ENCODE results near the gene SLC12A2. TPM values are rescaled to one million over a fixed set of nuclear protein-coding genes. Genes with fewer than 3 reads are reported as not detected.

SLC12A2 gene
- total and polyA plus RNA-seq, 9 of the 15 experiments (the other 6 are each of a cell fraction or from before 2014, with no cell fraction given) = 5.1 to 20.3 (median 12.6) TPM

GRCh38 chr5:128083033-128083810, at the start of gene SLC12A2 (continued):
- TF ChIP-seq, protein P1, sequence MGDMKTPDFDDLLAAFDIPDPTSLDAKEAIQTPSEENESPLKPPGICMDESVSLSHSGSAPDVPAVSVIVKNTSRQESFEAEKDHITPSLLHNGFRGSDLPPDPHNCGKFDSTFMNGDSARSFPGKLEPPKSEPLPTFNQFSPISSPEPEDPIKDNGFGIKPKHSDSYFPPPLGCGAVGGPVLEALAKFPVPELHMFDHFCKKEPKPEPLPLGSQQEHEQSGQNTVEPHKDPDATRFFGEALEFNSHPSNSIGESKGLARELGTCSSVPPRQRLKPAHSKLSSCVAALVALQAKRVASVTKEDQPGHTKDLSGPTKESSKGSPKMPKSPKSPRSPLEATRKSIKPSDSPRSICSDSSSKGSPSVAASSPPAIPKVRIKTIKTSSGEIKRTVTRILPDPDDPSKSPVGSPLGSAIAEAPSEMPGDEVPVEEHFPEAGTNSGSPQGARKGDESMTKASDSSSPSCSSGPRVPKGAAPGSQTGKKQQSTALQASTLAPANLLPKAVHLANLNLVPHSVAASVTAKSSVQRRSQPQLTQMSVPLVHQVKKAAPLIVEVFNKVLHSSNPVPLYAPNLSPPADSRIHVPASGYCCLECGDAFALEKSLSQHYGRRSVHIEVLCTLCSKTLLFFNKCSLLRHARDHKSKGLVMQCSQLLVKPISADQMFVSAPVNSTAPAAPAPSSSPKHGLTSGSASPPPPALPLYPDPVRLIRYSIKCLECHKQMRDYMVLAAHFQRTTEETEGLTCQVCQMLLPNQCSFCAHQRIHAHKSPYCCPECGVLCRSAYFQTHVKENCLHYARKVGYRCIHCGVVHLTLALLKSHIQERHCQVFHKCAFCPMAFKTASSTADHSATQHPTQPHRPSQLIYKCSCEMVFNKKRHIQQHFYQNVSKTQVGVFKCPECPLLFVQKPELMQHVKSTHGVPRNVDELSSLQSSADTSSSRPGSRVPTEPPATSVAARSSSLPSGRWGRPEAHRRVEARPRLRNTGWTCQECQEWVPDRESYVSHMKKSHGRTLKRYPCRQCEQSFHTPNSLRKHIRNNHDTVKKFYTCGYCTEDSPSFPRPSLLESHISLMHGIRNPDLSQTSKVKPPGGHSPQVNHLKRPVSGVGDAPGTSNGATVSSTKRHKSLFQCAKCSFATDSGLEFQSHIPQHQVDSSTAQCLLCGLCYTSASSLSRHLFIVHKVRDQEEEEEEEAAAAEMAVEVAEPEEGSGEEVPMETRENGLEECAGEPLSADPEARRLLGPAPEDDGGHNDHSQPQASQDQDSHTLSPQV (IDR thresholded peaks at IDR 0.05) = no peak; the same call in 1 of the 2 replicates
- TF ChIP-seq KHSRP (IDR thresholded peaks at IDR 0.05) (no peak), RAD51 (IDR thresholded peaks at IDR 0.05; ENCODE audit: borderline replicate concordance, low read depth) (no peak), SIN3A (IDR thresholded peaks at IDR 0.05; ENCODE audit: borderline replicate concordance in 2 of 2, control insufficient read depth in 1 of 2, low read depth in 2 of 2, low read length in 2 of 2) (no peak; a peak in 1 of 4 replicates), NRF1 (conservative IDR thresholded peaks at IDR 0.05 in 1 of 2, IDR thresholded peaks at IDR 0.05 in 1 of 2) (peak; percentile 60 to 72), RHOXF2B (CRISPR knock-in tag; conservative IDR thresholded peaks at IDR 0.05) (no peak), HMG20B (CRISPR knock-in tag; IDR thresholded peaks at IDR 0.05) (no peak), ELK3 (CRISPR knock-in tag; IDR thresholded peaks at IDR 0.05) (no peak), CEBPB (tag; IDR thresholded peaks at IDR 0.05) (no peak), TAL1 (IDR thresholded peaks at IDR 0.05) (no peak), HDAC2 (IDR thresholded peaks at IDR 0.05) (no peak; the same call in 1 of the 2 replicates), GTF2A2 (tag; IDR thresholded peaks at IDR 0.05) (no peak), PTTG1 (tag; IDR thresholded peaks at IDR 0.05; ENCODE audit: low read depth) (no peak), ZBTB12 (CRISPR knock-in tag; IDR thresholded peaks at IDR 0.05) (no peak), ETV6 (IDR thresholded peaks at IDR 0.05; ENCODE audit: borderline replicate concordance in 1 of 2, low read depth in 2 of 2, low read length in 1 of 2) (no peak), ETV6 (CRISPR knock-in tag; IDR thresholded peaks at IDR 0.05; ENCODE audit: borderline replicate concordance) (no peak), HNRNPUL1 (IDR thresholded peaks at IDR 0.05; ENCODE audit: low read length) (no peak), NFYB (IDR thresholded peaks at IDR 0.05; ENCODE audit: extremely low read depth, insufficient read length) (no peak), C11orf30 (IDR thresholded peaks at IDR 0.05; ENCODE audit: low read depth) (no peak)
- TF ChIP-seq, protein P2, sequence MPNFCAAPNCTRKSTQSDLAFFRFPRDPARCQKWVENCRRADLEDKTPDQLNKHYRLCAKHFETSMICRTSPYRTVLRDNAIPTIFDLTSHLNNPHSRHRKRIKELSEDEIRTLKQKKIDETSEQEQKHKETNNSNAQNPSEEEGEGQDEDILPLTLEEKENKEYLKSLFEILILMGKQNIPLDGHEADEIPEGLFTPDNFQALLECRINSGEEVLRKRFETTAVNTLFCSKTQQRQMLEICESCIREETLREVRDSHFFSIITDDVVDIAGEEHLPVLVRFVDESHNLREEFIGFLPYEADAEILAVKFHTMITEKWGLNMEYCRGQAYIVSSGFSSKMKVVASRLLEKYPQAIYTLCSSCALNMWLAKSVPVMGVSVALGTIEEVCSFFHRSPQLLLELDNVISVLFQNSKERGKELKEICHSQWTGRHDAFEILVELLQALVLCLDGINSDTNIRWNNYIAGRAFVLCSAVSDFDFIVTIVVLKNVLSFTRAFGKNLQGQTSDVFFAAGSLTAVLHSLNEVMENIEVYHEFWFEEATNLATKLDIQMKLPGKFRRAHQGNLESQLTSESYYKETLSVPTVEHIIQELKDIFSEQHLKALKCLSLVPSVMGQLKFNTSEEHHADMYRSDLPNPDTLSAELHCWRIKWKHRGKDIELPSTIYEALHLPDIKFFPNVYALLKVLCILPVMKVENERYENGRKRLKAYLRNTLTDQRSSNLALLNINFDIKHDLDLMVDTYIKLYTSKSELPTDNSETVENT (CRISPR knock-in tag; IDR thresholded peaks at IDR 0.05) = 0 out of 2 replicates have a peak, but pooled peaks have one; percentile 9
